GM18517 (cell line): Measurements from ENCODE around the gene KDM4B.
"Not testable (repeated sequence)": the region's sequence is repeated elsewhere in the genome, so short reads cannot be mapped to it uniquely, and the experiment has no call there.

Experiments
- ATAC-seq: cut with Tn5 transposase; IDR thresholded peaks from one replicate; pipeline ENCODE4 v1.9.1; 2021; ENCODE audit warnings: mild to moderate bottlenecking, moderate library complexity; ENCODE audit not compliant: unreplicated experiment

The KDM4B gene

DNA sequence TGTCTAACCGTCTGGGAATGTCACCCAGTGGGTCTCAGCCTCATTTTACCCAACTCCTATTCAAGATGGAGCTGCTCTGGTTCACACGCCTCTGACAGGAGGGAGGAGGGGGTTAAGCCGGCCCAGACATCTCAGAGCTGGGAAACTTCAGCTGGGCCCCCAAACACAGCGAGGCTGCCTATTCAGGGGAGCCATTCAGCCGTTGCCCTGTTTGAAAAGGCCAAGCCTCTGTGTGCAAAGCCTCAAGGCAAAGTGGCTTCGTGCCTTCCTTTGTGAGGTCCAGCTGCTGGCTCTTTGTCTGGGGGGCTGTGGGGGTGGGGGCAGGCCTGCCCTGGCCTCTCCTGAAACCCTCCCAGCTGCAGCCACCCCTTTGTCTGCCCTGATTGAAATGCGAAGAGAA is 224.3 kb downstream of the KDM4B start:
- no peak for ATAC-seq

DNA sequence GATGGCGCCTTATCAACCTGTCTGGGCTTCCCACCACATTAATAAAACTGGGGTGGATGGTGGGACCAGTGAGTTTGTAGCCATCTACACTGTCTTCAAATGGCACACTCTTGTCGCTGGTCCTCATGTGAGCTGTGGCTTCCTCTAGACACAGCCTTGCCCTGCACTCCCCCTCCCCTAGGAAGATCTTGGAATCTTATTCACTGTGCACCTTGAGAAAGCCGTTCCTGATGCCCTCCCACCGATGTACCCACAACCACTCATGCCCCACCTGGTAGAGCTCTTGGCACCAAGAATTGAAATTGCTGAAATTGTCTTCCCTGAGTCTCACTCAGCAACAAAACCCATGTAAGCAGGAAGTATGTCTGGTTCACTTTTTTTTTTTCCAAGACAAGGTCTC is 225.7 kb downstream of the KDM4B start:
- ATAC-seq = no peak

DNA sequence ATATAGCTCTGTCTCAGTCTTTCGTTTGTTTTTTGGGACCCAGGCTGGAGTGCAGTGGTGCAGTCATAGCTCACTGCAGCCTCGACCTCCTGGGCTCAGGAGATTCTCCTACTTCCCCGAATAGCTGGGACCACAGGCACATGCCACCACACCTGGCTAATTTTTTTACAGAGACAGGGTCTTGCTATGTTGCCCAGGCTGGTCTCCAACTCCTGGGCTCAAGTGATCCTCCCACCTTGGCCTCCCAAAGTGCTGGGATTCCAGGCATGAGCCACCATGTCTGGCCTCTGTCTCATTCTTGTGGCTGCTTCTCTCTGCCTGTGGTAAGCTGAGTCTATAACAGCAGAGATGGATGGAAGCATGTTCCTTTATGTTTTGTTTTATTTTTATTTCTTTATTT is 226.7 kb downstream of the KDM4B start:
- not testable (repeated sequence) for ATAC-seq

DNA sequence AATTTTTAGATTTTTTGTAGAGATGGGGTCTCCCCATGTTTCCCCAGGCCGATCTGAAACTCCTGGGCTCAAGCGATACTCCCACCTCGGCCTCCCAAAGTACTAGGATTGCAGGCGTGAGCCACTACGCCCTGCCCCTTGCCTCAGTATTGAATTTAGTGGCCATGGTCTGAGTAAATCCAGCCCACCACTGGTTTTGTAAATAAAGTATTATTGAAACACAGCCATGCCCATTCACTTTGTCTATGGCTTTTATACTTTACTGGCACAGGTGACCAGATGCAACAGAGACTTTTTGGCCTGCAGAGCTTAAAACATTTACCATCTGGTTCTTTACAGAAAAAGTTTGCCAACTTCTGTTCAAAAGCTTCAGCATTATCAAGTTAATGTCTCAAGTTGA is 227.9 kb downstream of the KDM4B start:
- ATAC-seq = no peak

DNA sequence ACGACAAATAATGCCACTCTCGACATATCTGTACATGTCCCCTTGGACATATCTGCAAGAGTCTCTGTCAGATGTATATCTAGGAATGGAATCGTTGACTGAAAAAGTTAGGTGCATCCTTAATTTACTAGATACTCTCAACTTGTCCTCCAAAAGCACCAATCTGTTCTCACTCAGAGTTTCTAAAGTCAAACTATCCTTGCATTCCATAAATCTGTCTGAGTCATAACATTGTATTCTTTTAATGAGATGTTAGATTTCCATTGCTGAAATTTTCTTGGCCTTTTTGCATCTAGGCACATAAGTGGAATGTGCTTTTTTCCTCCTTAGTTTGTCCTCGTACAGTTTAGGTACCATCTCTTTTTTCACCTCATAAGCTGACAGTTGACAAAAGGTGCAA is 231.9 kb downstream of the KDM4B start:
- no peak for ATAC-seq

DNA sequence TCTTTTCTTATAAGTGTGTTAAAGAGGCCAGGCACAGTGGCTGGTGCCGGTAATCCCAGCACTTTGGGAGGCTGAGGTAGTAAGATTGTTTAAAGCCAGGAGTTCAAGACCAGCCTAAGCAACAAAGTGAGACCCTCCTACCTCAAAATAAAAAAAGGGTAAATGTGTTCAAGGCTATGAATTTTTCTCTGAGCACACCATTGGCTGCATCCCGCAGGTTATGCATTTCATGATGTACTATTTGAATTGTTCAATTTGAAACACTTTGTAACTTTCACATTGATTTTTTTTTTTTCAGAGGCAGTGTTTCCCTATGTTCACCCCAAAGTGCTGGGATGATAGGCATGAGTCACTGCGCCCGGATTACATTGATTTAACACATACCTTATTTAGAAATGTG is 233.6 kb downstream of the KDM4B start:
- ATAC-seq = no peak
